GM23248 (cell line): ENCODE results near the gene NKAP. TPM values are rescaled to one million over a fixed set of nuclear protein-coding genes. Genes with fewer than 3 reads are reported as not detected.

ENCODE experiments used
- DNase-seq: peaks from one replicate; pipeline ENCODE4 v3.0.0-alpha.2; 2015
- H2AFZ ChIP-seq: fragments of 200-600 bp; sonication (generic); 2 replicates; pipeline ENCODE4 v1.6.1; 2016; ENCODE audit warnings: antibody characterized with exemption
- H3F3A ChIP-seq: fragments of 200-600 bp; sonication (generic); 2 replicates; pipeline ENCODE4 v1.6.1; 2016; ENCODE audit warnings: mild to moderate bottlenecking, antibody characterized with exemption, mixed run types; ENCODE audit not compliant: insufficient read depth
- H3K27ac ChIP-seq: fragments of 200-600 bp; sonication (generic); 2 replicates; pipeline ENCODE4 v1.5.1; 2016; ENCODE audit warnings: mild to moderate bottlenecking
- H3K27me3 ChIP-seq: fragments of 200-600 bp; sonication (generic); replicated peaks from 2 replicates; pipeline ENCODE4 v1.6.1; 2016; ENCODE audit warnings: mild to moderate bottlenecking; ENCODE audit not compliant: insufficient read depth
- H3K36me3 ChIP-seq: fragments of 200-600 bp; sonication (generic); 2 replicates; pipeline ENCODE4 v1.6.1; 2016; ENCODE audit warnings: low read depth, mild to moderate bottlenecking
- H3K4me1 ChIP-seq: fragments of 200-600 bp; sonication (generic); 2 replicates; pipeline ENCODE4 v1.6.1; 2016; ENCODE audit warnings: mild to moderate bottlenecking; ENCODE audit not compliant: insufficient read depth
- H3K4me2 ChIP-seq: fragments of 200-600 bp; sonication (generic); one replicate; pipeline ENCODE4 v1.6.1; 2016; ENCODE audit warnings: mild to moderate bottlenecking; ENCODE audit not compliant: unreplicated experiment
- H3K4me3 ChIP-seq: fragments of 200-600 bp; sonication (generic); 2 replicates; pipeline ENCODE4 v1.5.1; 2016; ENCODE audit warnings: mild to moderate bottlenecking
- H3K79me2 ChIP-seq: fragments of 200-600 bp; sonication (generic); 2 replicates; pipeline ENCODE4 v1.6.1; 2016; ENCODE audit warnings: mild to moderate bottlenecking; ENCODE audit not compliant: insufficient read depth
- H3K9ac ChIP-seq: fragments of 200-600 bp; sonication (generic); 2 replicates; pipeline ENCODE4 v1.6.1; 2016; ENCODE audit warnings: mild to moderate bottlenecking
- H3K9me2 ChIP-seq: fragments of 200-600 bp; sonication (generic); 2 replicates; pipeline ENCODE4 v1.6.1; 2016; ENCODE audit warnings: mixed run types, mild to moderate bottlenecking, moderate library complexity; ENCODE audit not compliant: insufficient read depth
- H3K9me3 ChIP-seq: fragments of 200-600 bp; sonication (generic); one replicate; pipeline ENCODE4 v1.6.1; 2017; ENCODE audit warnings: low read depth
- H4K20me1 ChIP-seq: fragments of 200-600 bp; sonication (generic); 2 replicates; pipeline ENCODE4 v1.6.0; 2016; ENCODE audit not compliant: insufficient read depth
- EZH2 ChIP-seq: fragments of 200-600 bp; sonication (generic); IDR thresholded peaks from 2 replicates; pipeline ENCODE4 v1.6.1; 2018; ENCODE audit warnings: antibody characterized with exemption, mild to moderate bottlenecking; ENCODE audit not compliant: insufficient read depth, poor library complexity, severe bottlenecking
- EZH2phosphoT487 ChIP-seq: fragments of 200-600 bp; sonication (generic); IDR thresholded peaks from 2 replicates; pipeline ENCODE4 v1.6.1; 2018; ENCODE audit warnings: antibody characterized with exemption, moderate library complexity, mild to moderate bottlenecking, low read depth; ENCODE audit not compliant: insufficient read depth
- WGBS, 2 experiments: methylation state at CpG; one replicate each; pipeline ENCODE4 v1.1.6; 2015 to 2017; ENCODE audit warnings: low lambda C conversion rate in 2 of 2, low coverage in 1 of 2; ENCODE audit errors: missing lambda C conversion rate in 2 of 2; 5-methylcytosine and 5-hydroxymethylcytosine counted together
- in situ Hi-C: fragments of 300-500 bp; cut with MboI; formaldehyde crosslinking; loops from 2 replicates; pipeline ENCODE4 v1.15.0; 2020
- polyA plus RNA-seq: library from polyadenylated mRNA; unstranded; fragments of >200 nt; fragmentation: Nextera tagmentation; extraction: Ambion mirVana; gene quantifications from 2 replicates; pipeline ENCODE4 v1.2.1, GENCODE V29; 2016
- total RNA-seq: library from RNA; depleted of rRNA; stranded (reverse); fragments of >200 nt; shearing (Covaris generic); gene quantifications from 2 replicates; pipeline ENCODE4 v1.2.3, GENCODE V29; 2014; rRNA removed

The NKAP gene
- total RNA-seq (1.3 and 3.1 TPM in 2 replicates), polyA plus RNA-seq (3.7 and 4.0 TPM in 2 replicates)

GRCh38 chrX:119943185-119943988 lies at the start of gene NKAP:
NKAP (minus strand) TSS chrX:119943751; CDS start chrX:119943605, 146 bp downstream.
- Histone ChIP-seq H2AFZ (peak within 1 kb of the TSS; percentile 91), H3K4me3 (peak within 1 kb of the TSS; percentile 98), H4K20me1 (no peaks in the 10 kb centered on the region), H3K4me2 (peak within 1 kb of the TSS; percentile 93), H3K79me2 (peaks cover 24% of the 10 kb centered on the region), H3K27me3 (no peaks in the 10 kb centered on the region), H3F3A (peaks cover 15% of the 10 kb centered on the region), H3K9ac (peak within 1 kb of the TSS; percentile 95), H3K9me2 (no peaks in the 10 kb centered on the region), H3K36me3 (no peaks in the 10 kb centered on the region), H3K27ac (peak within 1 kb of the TSS; percentile 91), H3K4me1 (0 out of 2 replicates have a peak, but pooled peaks cover 5% of the 10 kb centered on the region), H3K9me3 (no peaks in the 10 kb centered on the region)
- in situ Hi-C loops, result no loop called here
- TF ChIP-seq EZH2 (no peak), EZH2phosphoT487 (no peak)
- 1% methylated on average over 31 to 34 of the region's 59 CpGs for WGBS, 2 experiments
- peak; percentile 92 for DNase-seq

- Histone ChIP-seq H3K79me2 (no peaks in the 10 kb centered on the region), H2AFZ (no peak overlapping the region), H3K27me3 (peaks cover 28% of the 10 kb centered on the region), H4K20me1 (no peaks in the 10 kb centered on the region), H3K27ac (no peak overlapping the region), H3K9me2 (no peaks in the 10 kb centered on the region), H3K4me1 (no peaks in the 10 kb centered on the region), H3K36me3 (no peaks in the 10 kb centered on the region), H3K9ac (no peak overlapping the region), H3K4me2 (no peak overlapping the region), H3K9me3 (no peaks in the 10 kb centered on the region), H3F3A (no peaks in the 10 kb centered on the region), H3K4me3 (no peak overlapping the region)
- TF ChIP-seq EZH2phosphoT487, result no peak
- no peak for TF ChIP-seq EZH2
- in situ Hi-C loops, result no loop called here
- no peak for DNase-seq
- WGBS, 2 experiments, result 1 to 4% methylated on average over 17 to 28 of the region's 48 CpGs
These were observed 47.6 kb upstream of the NKAP start for GRCh38 chrX:119991005-119991787.

- Histone ChIP-seq H3K9ac (no peak overlapping the region), H3K4me3 (no peak overlapping the region), H4K20me1 (no peaks in the 10 kb centered on the region), H3K4me2 (no peak overlapping the region), H3K9me3 (no peaks in the 10 kb centered on the region), H3K79me2 (no peaks in the 10 kb centered on the region), H3K9me2 (no peaks in the 10 kb centered on the region), H3K27ac (no peak overlapping the region), H2AFZ (no peak overlapping the region), H3F3A (no peaks in the 10 kb centered on the region), H3K36me3 (no peaks in the 10 kb centered on the region), H3K27me3 (peaks cover 28% of the 10 kb centered on the region), H3K4me1 (no peaks in the 10 kb centered on the region)
- in situ Hi-C loops, result no loop called here
- 0 to 3% methylated on average over 9 to 22 of the region's 34 CpGs for WGBS, 2 experiments
- DNase-seq, result no peak
- no peak for TF ChIP-seq EZH2
- no peak for TF ChIP-seq EZH2phosphoT487
These were observed 47.0 kb upstream of the NKAP start for GRCh38 chrX:119990556-119991004.

GRCh38 chrX:119989905-119990555 lies 46.5 kb upstream of the NKAP start:
- no peak for TF ChIP-seq EZH2phosphoT487
- TF ChIP-seq EZH2, result no peak
- 10 to 12% methylated on average over 14 of the region's 18 CpGs for WGBS, 2 experiments
- Histone ChIP-seq H3K4me1 (no peaks in the 10 kb centered on the region), H3K9me3 (no peaks in the 10 kb centered on the region), H3K36me3 (no peaks in the 10 kb centered on the region), H3K9ac (no peak overlapping the region), H3K4me3 (no peak overlapping the region), H3K27ac (no peak overlapping the region), H2AFZ (no peak overlapping the region), H4K20me1 (no peaks in the 10 kb centered on the region), H3F3A (no peaks in the 10 kb centered on the region), H3K9me2 (no peaks in the 10 kb centered on the region), H3K27me3 (peaks cover 26% of the 10 kb centered on the region), H3K79me2 (no peaks in the 10 kb centered on the region), H3K4me2 (no peak overlapping the region)
- in situ Hi-C loops, result no loop called here
- no peak for DNase-seq
